ENCODE results near the gene SPC24. TPM values are rescaled to one million over a fixed set of nuclear protein-coding genes. Genes with fewer than 3 reads are reported as not detected.
"Not testable (repeated sequence)": the region's sequence is repeated elsewhere in the genome, so short reads cannot be mapped to it uniquely, and the experiment has no call there.

Gene SPC24
- total and polyA plus RNA-seq, 12 donors: 0.60 to 16.5 (median 4.2) TPM

GRCh38 chr19:11145536-11145924 is 10.1 kb downstream of the SPC24 start:
- Histone ChIP-seq H3K4me3 (no peak overlapping the region), H3K27ac (peak overlapping the region in 2 of 5 donors; percentile 56 to 71), H3K4me1 (replicated peaks in 1 of 2) (peaks cover 21 to 30% of the 10 kb centered on the region in 2 donors), H3K36me3 (replicated peaks in 1 of 2) (no peaks in the 10 kb centered on the region), H3K9me3 (replicated peaks in 1 of 3) (no peaks in the 10 kb centered on the region), H3K27me3 (no peaks in the 10 kb centered on the region)
- intact Hi-C loops (cut with DNase I): no loop called here
- DNase-seq: no peak
- 95 to 98% (median 97%) methylated on average over 3 of the region's 3 CpGs for WGBS, 4 donors
- no peak for TF ChIP-seq POLR2A (IDR thresholded peaks at IDR 0.05)
- TF ChIP-seq, protein P1, sequence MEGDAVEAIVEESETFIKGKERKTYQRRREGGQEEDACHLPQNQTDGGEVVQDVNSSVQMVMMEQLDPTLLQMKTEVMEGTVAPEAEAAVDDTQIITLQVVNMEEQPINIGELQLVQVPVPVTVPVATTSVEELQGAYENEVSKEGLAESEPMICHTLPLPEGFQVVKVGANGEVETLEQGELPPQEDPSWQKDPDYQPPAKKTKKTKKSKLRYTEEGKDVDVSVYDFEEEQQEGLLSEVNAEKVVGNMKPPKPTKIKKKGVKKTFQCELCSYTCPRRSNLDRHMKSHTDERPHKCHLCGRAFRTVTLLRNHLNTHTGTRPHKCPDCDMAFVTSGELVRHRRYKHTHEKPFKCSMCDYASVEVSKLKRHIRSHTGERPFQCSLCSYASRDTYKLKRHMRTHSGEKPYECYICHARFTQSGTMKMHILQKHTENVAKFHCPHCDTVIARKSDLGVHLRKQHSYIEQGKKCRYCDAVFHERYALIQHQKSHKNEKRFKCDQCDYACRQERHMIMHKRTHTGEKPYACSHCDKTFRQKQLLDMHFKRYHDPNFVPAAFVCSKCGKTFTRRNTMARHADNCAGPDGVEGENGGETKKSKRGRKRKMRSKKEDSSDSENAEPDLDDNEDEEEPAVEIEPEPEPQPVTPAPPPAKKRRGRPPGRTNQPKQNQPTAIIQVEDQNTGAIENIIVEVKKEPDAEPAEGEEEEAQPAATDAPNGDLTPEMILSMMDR (IDR thresholded peaks at IDR 0.05): no peak

DNA sequence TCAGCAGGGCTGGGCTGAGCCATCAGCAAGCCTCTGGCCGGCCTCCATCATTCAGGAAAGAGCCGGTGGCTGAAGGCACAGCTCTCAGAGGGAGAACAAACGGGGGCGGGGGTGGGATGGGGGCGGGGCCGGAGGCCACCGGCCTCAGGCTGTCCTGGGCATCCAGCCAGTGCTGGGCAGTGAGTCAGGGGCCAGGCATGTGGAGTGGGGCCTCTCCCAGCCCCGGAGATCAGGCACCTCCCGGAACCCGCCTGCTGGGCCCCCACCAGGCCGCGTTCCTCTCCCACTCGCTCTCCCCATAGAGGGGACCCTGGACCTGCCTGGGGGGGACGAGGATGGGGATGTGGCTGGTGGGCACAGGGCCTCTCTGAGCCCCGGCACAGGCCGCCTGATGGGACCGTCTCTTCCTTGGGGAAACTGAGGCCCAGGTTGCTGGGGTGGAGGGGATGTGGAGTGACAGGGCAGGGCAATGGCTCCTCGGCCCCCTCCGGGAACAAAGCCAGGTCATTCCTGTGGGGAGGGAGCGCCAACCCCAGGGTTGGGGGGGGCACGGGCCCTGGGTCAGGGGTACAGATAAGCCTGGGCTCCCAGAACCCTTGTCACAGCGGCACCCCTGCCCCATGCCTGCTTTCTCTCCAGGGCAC is 12.9 kb downstream of the SPC24 start:
- peaks cover 44 to 46% of the 10 kb centered on the region in 2 donors for H3K4me1 ChIP-seq (replicated peaks in 1 of 2)
- peak overlapping the region in 1 of 4 donors; percentile 42 for H3K4me3 ChIP-seq
- peak; percentile 93 to 97 (median 96) for DNase-seq
- peak overlapping the region; percentile 72 to 99 (median 97) for H3K27ac ChIP-seq
- intact Hi-C loops (cut with DNase I): no loop called here
- no peaks in the 10 kb centered on the region for H3K27me3 ChIP-seq
- H3K9me3 ChIP-seq (replicated peaks in 1 of 3): no peaks in the 10 kb centered on the region
- 0 to 7% (median 1%) methylated on average over 4 to 22 of the region's 22 CpGs for WGBS, 4 donors
- H3K36me3 ChIP-seq (replicated peaks in 1 of 2): no peaks in the 10 kb centered on the region
- TF ChIP-seq, protein P1 (IDR thresholded peaks at IDR 0.05): no peak
- peak in 1 of 2 donors; percentile 33 for TF ChIP-seq POLR2A (IDR thresholded peaks at IDR 0.05)

DNA sequence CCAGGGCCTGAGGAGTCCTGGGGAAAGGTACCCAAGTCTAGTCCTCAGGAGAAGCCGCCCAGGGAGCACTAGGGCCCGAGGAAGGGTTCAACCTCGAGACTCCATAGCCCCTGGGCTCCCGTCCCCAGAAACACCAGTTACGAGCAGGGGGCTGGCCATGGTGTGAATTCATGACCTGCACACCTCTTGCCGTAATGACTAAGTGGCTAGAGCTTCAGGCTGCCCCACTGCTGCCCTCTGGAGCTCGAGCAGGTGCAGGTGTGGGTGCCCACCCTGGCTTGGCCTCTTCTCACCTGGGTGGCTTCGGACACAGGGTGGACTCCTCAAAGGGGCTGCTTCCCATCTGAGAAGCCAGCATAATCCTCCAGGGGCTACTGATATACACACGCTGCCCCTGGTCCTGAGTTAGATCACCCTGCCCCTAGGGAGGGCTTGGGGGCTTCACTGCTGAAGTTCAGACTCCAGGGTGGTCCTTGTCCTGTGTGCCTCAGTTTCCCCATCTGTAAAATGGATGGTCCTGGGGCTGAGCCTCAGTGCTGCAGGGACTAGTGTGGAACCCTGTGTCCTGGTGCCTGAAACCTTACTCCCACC is 13.6 kb downstream of the SPC24 start:
- intact Hi-C loops (cut with DNase I): no loop called here
- TF ChIP-seq, protein P1 (IDR thresholded peaks at IDR 0.05): no peak
- no peak for TF ChIP-seq POLR2A (IDR thresholded peaks at IDR 0.05)

GRCh38 chr19:11140896-11141295 is 14.7 kb downstream of the SPC24 start:
- peak overlapping the region in 1 of 5 donors; percentile 11 for H3K27ac ChIP-seq
- DNase-seq: no peak
- WGBS, 4 donors: 87 to 95% (median 89%) methylated on average over 9 of the region's 9 CpGs

More for the DNA sequence above, 13.6 kb downstream of the SPC24 start:
- no peak for DNase-seq
- H3K36me3 ChIP-seq (replicated peaks in 1 of 2): no peaks in the 10 kb centered on the region
- H3K27ac ChIP-seq: peak overlapping the region in 4 of 5 donors; percentile 96 to 99 (median 97)
- 71 to 78% methylated on average over 9 of the region's 9 CpGs; no CpG with 5 or more reads in 2 of the 4 donors for WGBS, 4 donors
- H3K4me3 ChIP-seq: no peak overlapping the region
- no peaks in the 10 kb centered on the region for H3K27me3 ChIP-seq
- peaks cover 48 to 50% of the 10 kb centered on the region in 2 donors for H3K4me1 ChIP-seq (replicated peaks in 1 of 2)
- H3K9me3 ChIP-seq (replicated peaks in 1 of 3): no peaks in the 10 kb centered on the region

DNA sequence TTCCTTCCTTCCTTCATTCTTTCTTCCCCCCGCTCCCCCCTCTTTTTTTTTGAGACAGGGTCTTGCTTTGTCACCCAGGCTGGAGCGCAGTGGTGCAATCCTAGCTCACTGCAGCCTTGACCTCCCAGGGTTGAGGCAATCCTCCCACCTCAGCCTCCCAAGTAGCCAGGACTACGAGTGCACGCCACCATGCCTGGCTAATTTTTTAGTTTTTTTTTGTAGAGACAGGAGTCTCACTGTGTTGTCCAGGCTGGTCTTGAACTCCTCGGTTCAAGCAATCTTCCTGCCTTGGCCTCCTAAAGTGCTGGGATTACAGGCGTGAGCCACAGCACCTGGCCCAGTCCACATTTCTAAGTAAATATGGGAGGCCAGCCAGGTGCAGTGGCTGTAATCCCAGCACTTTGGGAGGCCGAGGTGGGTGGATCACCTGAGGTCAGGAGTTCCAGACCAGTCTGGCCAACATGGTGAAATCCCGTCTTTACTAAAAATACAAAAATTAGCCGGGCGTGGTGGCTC is 15.5 kb downstream of the SPC24 start:
- H3K9me3 ChIP-seq (replicated peaks in 1 of 3); H3K4me3 ChIP-seq; DNase-seq; H3K36me3 ChIP-seq (replicated peaks in 1 of 2); intact Hi-C loops (cut with DNase I); H3K27me3 ChIP-seq: not testable (repeated sequence)
- Histone ChIP-seq H3K4me1 (replicated peaks in 1 of 2) (peaks cover 48 to 50% of the 10 kb centered on the region in 2 donors), H3K27ac (peak overlapping the region in 4 of 5 donors; percentile 75 to 97 (median 92))
- WGBS, 4 donors: 83 to 95% (median 91%) methylated on average over 8 to 10 of the region's 10 CpGs

More at GRCh38 chr19:11140896-11141295, 14.7 kb downstream of the SPC24 start:
- Histone ChIP-seq H3K4me1 (replicated peaks in 1 of 2) (peaks cover 48 to 50% of the 10 kb centered on the region in 2 donors), H3K4me3 (no peak overlapping the region), H3K27me3 (no peaks in the 10 kb centered on the region), H3K36me3 (replicated peaks in 1 of 2) (no peaks in the 10 kb centered on the region), H3K9me3 (replicated peaks in 1 of 3) (no peaks in the 10 kb centered on the region)
- intact Hi-C loops (cut with DNase I): no loop called here
- TF ChIP-seq, protein P1 (IDR thresholded peaks at IDR 0.05): no peak
- no peak for TF ChIP-seq POLR2A (IDR thresholded peaks at IDR 0.05)
